Suprapubic skin (tissue), 4 donors: ENCODE measurements around the gene PLIN3. TPM values are rescaled to one million over a fixed set of nuclear protein-coding genes. Genes with fewer than 3 reads are reported as not detected.
"Not testable (repeated sequence)": the region's sequence is repeated elsewhere in the genome, so short reads cannot be mapped to it uniquely, and the experiment has no call there.

Experiments
- DNase-seq, 2 donors: peaks; one replicate each; pipeline ENCODE4 v3.0.0-alpha.2; 2019; ENCODE audit warnings: low spot score in 2 of 2
- H3K27ac ChIP-seq: fragments of 200-600 bp; sonication (generic); one replicate; pipeline ENCODE4 v1.5.1; 2019
- H3K27me3 ChIP-seq: fragments of 200-600 bp; sonication (generic); one replicate; pipeline ENCODE4 v1.5.1; 2019
- H3K36me3 ChIP-seq: fragments of 200-600 bp; sonication (generic); one replicate; pipeline ENCODE4 v1.5.1; 2019
- H3K4me1 ChIP-seq: fragments of 200-600 bp; sonication (generic); one replicate; pipeline ENCODE4 v1.5.1; 2019
- H3K4me3 ChIP-seq: fragments of 200-600 bp; sonication (generic); one replicate; pipeline ENCODE4 v1.5.1; 2019; ENCODE audit warnings: mild to moderate bottlenecking
- H3K9me3 ChIP-seq: fragments of 200-600 bp; sonication (generic); one replicate; pipeline ENCODE4 v1.5.1; 2019
- CTCF ChIP-seq, 2 donors: fragments of 200-600 bp in 1 of 2; fragments of 450-650 bp in 1 of 2; sonication (generic) in 1 of 2; IDR thresholded peaks; one replicate each; pipeline ENCODE4 v1.5.1; 2016 to 2019; ENCODE audit warnings: antibody characterized with exemption in 2 of 2, mild to moderate bottlenecking in 1 of 2, moderate library complexity in 1 of 2
- EP300 ChIP-seq: sonication (generic); formaldehyde crosslinking; IDR thresholded peaks from one replicate; pipeline ENCODE4 v1.6.1; 2017; ENCODE audit warnings: antibody characterized with exemption
- POLR2A ChIP-seq, 2 donors: fragments of 450-650 bp; IDR thresholded peaks; one replicate each; pipeline ENCODE4 v1.6.1; 2017; ENCODE audit warnings: antibody characterized with exemption in 2 of 2, mild to moderate bottlenecking in 2 of 2, moderate library complexity in 2 of 2
- POLR2AphosphoS5 ChIP-seq, 3 donors: sonication (generic); formaldehyde crosslinking; IDR thresholded peaks; one replicate each; pipeline ENCODE4 v1.6.1; 2017; ENCODE audit warnings: antibody characterized with exemption in 3 of 3
- WGBS: methylation state at CpG from one replicate; pipeline ENCODE4 v1.1.5; 2018; 5-methylcytosine and 5-hydroxymethylcytosine counted together
- total RNA-seq, 4 donors: library from RNA; depleted of rRNA; stranded (reverse); fragments of >200 nt; gene quantifications; one replicate each; pipeline ENCODE4 v1.1.0, GENCODE V29; 2016

Gene PLIN3
- total RNA-seq, 4 donors from 2014 or later, result 52.4 to 74.9 (median 65.5) TPM

GRCh38 chr19:4902796-4903195 lies 35.3 kb upstream of the PLIN3 start, which contains the start of gene ARRDC5:
ARRDC5 (minus strand) TSS chr19:4902896; CDS start chr19:4902825, 71 bp downstream.
- no peaks in the 10 kb centered on the region for H3K27me3 ChIP-seq
- no peak within 1 kb of the TSS for H3K27ac ChIP-seq
- TF ChIP-seq CTCF (IDR thresholded peaks at IDR 0.05) (no peak), EP300 (no peak), POLR2A (IDR thresholded peaks at IDR 0.05) (no peak)
- H3K4me1 ChIP-seq, result no peaks in the 10 kb centered on the region
- no peak within 1 kb of the TSS for H3K4me3 ChIP-seq
- H3K36me3 ChIP-seq, result no peaks in the 10 kb centered on the region
- H3K9me3 ChIP-seq, result no peaks in the 10 kb centered on the region
- DNase-seq, result no peak
- WGBS, result 81% methylated on average over 7 of the region's 7 CpGs

GRCh38 chr19:4900879-4901278 lies 33.4 kb upstream of the PLIN3 start:
- H3K4me1 ChIP-seq, DNase-seq, H3K9me3 ChIP-seq, H3K36me3 ChIP-seq, H3K4me3 ChIP-seq, H3K27ac ChIP-seq, H3K27me3 ChIP-seq: not testable (repeated sequence)
- 88% methylated on average over 13 of the region's 13 CpGs for WGBS

- Histone ChIP-seq H3K4me3 (no peak overlapping the region), H3K9me3 (no peaks in the 10 kb centered on the region), H3K4me1 (no peaks in the 10 kb centered on the region), H3K27me3 (no peaks in the 10 kb centered on the region), H3K27ac (no peak overlapping the region), H3K36me3 (no peaks in the 10 kb centered on the region)
- no peak for DNase-seq
- TF ChIP-seq POLR2AphosphoS5 (IDR thresholded peaks at IDR 0.05), result no peak
- no peak for TF ChIP-seq POLR2A (IDR thresholded peaks at IDR 0.05)
- TF ChIP-seq EP300, result no peak
- TF ChIP-seq CTCF (IDR thresholded peaks at IDR 0.05), result no peak
- WGBS, result 91% methylated on average over 7 of the region's 7 CpGs
Observed at GRCh38 chr19:4897146-4897545, 29.7 kb upstream of the PLIN3 start.

- Histone ChIP-seq H3K4me3 (no peak overlapping the region), H3K36me3 (no peaks in the 10 kb centered on the region), H3K4me1 (no peaks in the 10 kb centered on the region), H3K27me3 (no peaks in the 10 kb centered on the region), H3K9me3 (no peaks in the 10 kb centered on the region), H3K27ac (no peak overlapping the region)
- DNase-seq, result no peak
- TF ChIP-seq POLR2A (IDR thresholded peaks at IDR 0.05), result no peak
- no peak for TF ChIP-seq EP300
- TF ChIP-seq CTCF (IDR thresholded peaks at IDR 0.05), result no peak
- TF ChIP-seq POLR2AphosphoS5 (IDR thresholded peaks at IDR 0.05), result no peak
- WGBS, result 60% methylated on average over 3 of the region's 3 CpGs
Observed at GRCh38 chr19:4896372-4896771, 28.9 kb upstream of the PLIN3 start.

- H3K9me3 ChIP-seq, H3K36me3 ChIP-seq, H3K27me3 ChIP-seq, H3K27ac ChIP-seq, H3K4me3 ChIP-seq, H3K4me1 ChIP-seq, DNase-seq: not testable (repeated sequence)
- 91% methylated on average over 11 of the region's 11 CpGs for WGBS
Observed at GRCh38 chr19:4892962-4893361, 25.5 kb upstream of the PLIN3 start.

- no peaks in the 10 kb centered on the region for H3K36me3 ChIP-seq
- H3K4me1 ChIP-seq, result no peaks in the 10 kb centered on the region
- no peak overlapping the region for H3K27ac ChIP-seq
- no peaks in the 10 kb centered on the region for H3K27me3 ChIP-seq
- no peak for DNase-seq
- WGBS, result 91% methylated on average over 22 of the region's 22 CpGs
- H3K9me3 ChIP-seq, result no peaks in the 10 kb centered on the region
- no peak overlapping the region for H3K4me3 ChIP-seq
- TF ChIP-seq POLR2A (IDR thresholded peaks at IDR 0.05) (no peak), EP300 (no peak), POLR2AphosphoS5 (IDR thresholded peaks at IDR 0.05) (no peak), CTCF (IDR thresholded peaks at IDR 0.05) (no peak)
Observed at GRCh38 chr19:4891066-4891465, 23.6 kb upstream of the PLIN3 start.
